HEK293T (cell line): ENCODE results near the gene SRGAP3.

ENCODE experiments used
- ARNT ChIP-seq: fragments of 450-650 bp; IDR thresholded peaks from 2 replicates; pipeline ENCODE4 v1.6.1; 2017; ENCODE audit warnings: mild to moderate bottlenecking
- BHLHE40 ChIP-seq: fragments of 450-650 bp; IDR thresholded peaks from 2 replicates; pipeline ENCODE4 v1.6.1; 2016; ENCODE audit warnings: mild to moderate bottlenecking, moderate library complexity, borderline replicate concordance
- CTBP1 ChIP-seq: fragments of 450-650 bp; IDR thresholded peaks from 2 replicates; pipeline ENCODE4 v1.6.1; 2016; ENCODE audit warnings: borderline replicate concordance
- ELF4 ChIP-seq: fragments of 450-650 bp; IDR thresholded peaks from 2 replicates; pipeline ENCODE4 v1.6.1; 2017; ENCODE audit warnings: antibody characterized with exemption
- FOXA1 ChIP-seq: fragments of 450-650 bp; IDR thresholded peaks from 2 replicates; pipeline ENCODE4 v1.6.1; 2016; ENCODE audit warnings: mild to moderate bottlenecking
- FOXK2 ChIP-seq: fragments of 450-650 bp; IDR thresholded peaks from 2 replicates; pipeline ENCODE4 v1.6.1; 2016; ENCODE audit warnings: mild to moderate bottlenecking
- FOXM1 ChIP-seq: fragments of 450-650 bp; IDR thresholded peaks from 2 replicates; pipeline ENCODE4 v1.6.1; 2017; ENCODE audit warnings: mild to moderate bottlenecking, borderline replicate concordance
- L3MBTL2 ChIP-seq: fragments of 450-650 bp; conservative IDR thresholded peaks from 2 replicates; pipeline ENCODE4 v1.6.1; 2016; ENCODE audit warnings: mild to moderate bottlenecking
- SP1 ChIP-seq: fragments of 450-650 bp; IDR thresholded peaks from 2 replicates; pipeline ENCODE4 v1.6.1; 2017
- SUZ12 ChIP-seq: fragments of 450-650 bp; IDR thresholded peaks from 2 replicates; pipeline ENCODE4 v1.6.1; 2016; ENCODE audit warnings: mild to moderate bottlenecking
- TARDBP ChIP-seq: fragments of 450-650 bp; IDR thresholded peaks from 2 replicates; pipeline ENCODE4 v1.6.1; 2016
- TF ChIP-seq, protein P1 (sequence below): fragments of 450-650 bp; IDR thresholded peaks from 2 replicates; pipeline ENCODE4 v1.6.1; 2016

- TF ChIP-seq FOXK2 (no peak), TARDBP (no peak), BHLHE40 (no peak), L3MBTL2 (no peak), CTBP1 (no peak), FOXA1 (no peak), ARNT (no peak), FOXM1 (no peak), SUZ12 (no peak), ELF4 (no peak), SP1 (no peak)
- TF ChIP-seq, protein P1, sequence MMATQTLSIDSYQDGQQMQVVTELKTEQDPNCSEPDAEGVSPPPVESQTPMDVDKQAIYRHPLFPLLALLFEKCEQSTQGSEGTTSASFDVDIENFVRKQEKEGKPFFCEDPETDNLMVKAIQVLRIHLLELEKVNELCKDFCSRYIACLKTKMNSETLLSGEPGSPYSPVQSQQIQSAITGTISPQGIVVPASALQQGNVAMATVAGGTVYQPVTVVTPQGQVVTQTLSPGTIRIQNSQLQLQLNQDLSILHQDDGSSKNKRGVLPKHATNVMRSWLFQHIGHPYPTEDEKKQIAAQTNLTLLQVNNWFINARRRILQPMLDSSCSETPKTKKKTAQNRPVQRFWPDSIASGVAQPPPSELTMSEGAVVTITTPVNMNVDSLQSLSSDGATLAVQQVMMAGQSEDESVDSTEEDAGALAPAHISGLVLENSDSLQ, result no peak
Measured at GRCh38 chr3:9195390-9195789, 54.1 kb downstream of the SRGAP3 start.
